Bronchial epithelial cell (primary cell): ENCODE data around the gene ZNF581. TPM values are rescaled to one million over a fixed set of nuclear protein-coding genes. Genes with fewer than 3 reads are reported as not detected.

Experiments used
- DNase-seq: peaks from one replicate; pipeline ENCODE4 v3.0.0-alpha.2; 2010; ENCODE audit warnings: low read depth
- FAIRE-seq: peaks from 2 replicates; lab custom pipeline; 2011; peaks lifted over from hg19 to GRCh38; lab: Jason Lieb, UNC
- H3K27me3 ChIP-seq: 2 replicates; pipeline ENCODE4 v1.5.1; 2011; ENCODE audit warnings: low read length; ENCODE audit not compliant: control insufficient read depth, insufficient read depth
- H3K36me3 ChIP-seq: 2 replicates; pipeline ENCODE4 v1.5.1; 2011; ENCODE audit warnings: low read length; ENCODE audit not compliant: control insufficient read depth, insufficient read depth
- H3K4me3 ChIP-seq: 2 replicates; pipeline ENCODE4 v1.5.1; 2011; ENCODE audit warnings: mild to moderate bottlenecking, low read depth, low read length, control low read depth
- CTCF ChIP-seq: IDR thresholded peaks from 2 replicates; pipeline ENCODE4 v1.5.1; 2011; ENCODE audit warnings: mild to moderate bottlenecking, moderate library complexity, low read length, control low read depth, inconsistent platforms; ENCODE audit not compliant: insufficient read depth, severe bottlenecking
- total RNA-seq: library from RNA; depleted of rRNA; stranded (reverse); fragments of >200 nt; gene quantifications from 2 replicates; pipeline ENCODE4 v1.2.1, GENCODE V29; 2014

ZNF581 gene
- total RNA-seq, 1 donor from 2014 or later, result 19.2 TPM

DNA sequence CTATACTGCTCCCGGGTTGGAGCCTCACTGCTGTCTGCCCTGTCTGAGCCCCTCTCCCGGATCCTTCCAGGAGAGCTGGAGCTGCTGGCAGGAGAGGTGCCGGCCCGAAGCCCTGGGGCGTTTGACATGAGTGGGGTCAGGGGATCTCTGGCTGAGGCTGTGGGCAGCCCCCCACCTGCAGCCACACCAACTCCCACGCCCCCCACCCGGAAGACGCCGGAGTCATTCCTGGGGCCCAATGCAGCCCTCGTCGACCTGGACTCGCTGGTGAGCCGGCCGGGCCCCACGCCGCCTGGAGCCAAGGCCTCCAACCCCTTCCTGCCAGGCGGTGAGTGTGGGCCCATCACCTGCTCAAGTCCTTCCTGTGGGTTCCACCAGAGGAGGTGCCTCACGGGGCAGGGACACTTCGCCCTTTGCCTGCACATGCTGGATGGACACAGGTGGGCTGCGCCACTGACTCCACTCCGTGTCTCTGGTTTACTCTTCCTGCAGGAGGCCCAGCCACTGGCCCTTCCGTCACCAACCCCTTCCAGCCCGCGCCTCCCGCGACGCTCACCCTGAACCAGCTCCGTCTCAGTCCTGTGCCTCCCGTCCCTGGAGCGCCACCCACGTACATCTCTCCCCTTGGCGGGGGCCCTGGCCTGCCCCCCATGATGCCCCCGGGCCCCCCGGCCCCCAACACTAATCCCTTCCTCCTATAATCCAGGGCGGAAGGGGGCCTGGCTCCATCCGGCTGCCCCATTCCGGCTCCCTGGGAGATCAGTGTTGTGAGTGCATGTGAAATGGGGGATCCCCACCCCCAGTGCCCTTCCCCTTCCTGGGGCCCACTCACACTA lies 51.4 kb downstream of the ZNF581 start:
- TF ChIP-seq CTCF, result no peak
- Histone ChIP-seq H3K4me3 (no peak overlapping the region), H3K27me3 (no peaks in the 10 kb centered on the region), H3K36me3 (peaks cover 29% of the 10 kb centered on the region)
- DNase-seq (no peak), FAIRE-seq (no peak)

Other genes with a start within 250 kb of the ZNF581 start
- 38.2 and 50.4 TPM in 2 replicates for gene UBE2S, start 235.9 kb upstream of the ZNF581 start, total RNA-seq
- not detected in 2 replicates for gene SHISA7, start 200.3 kb upstream of the ZNF581 start, total RNA-seq
- 33.2 and 33.3 TPM in 2 replicates for gene ISOC2, start 182.0 kb upstream of the ZNF581 start, total RNA-seq
- gene C19orf85, start 178.9 kb upstream of the ZNF581 start, total RNA-seq, result not detected in 2 replicates
- 0.79 and 1.0 TPM in 2 replicates for gene ZNF628, start 167.0 kb upstream of the ZNF581 start, total RNA-seq
- 2.4 and 3.5 TPM in 2 replicates for gene NAT14, start 158.5 kb upstream of the ZNF581 start, total RNA-seq
- gene SSC5D, start 155.2 kb upstream of the ZNF581 start, total RNA-seq, result under 0.01 and 0.26 TPM in 2 replicates
- gene SBK2, start 106.5 kb upstream of the ZNF581 start, total RNA-seq, result not detected in 2 replicates
- not detected in 2 replicates for gene SBK3, start 98.1 kb upstream of the ZNF581 start, total RNA-seq
- gene ZNF579, start 62.8 kb upstream of the ZNF581 start, total RNA-seq, result 1.8 and 2.2 TPM in 2 replicates
- gene FIZ1, start 44.1 kb upstream of the ZNF581 start, total RNA-seq, result 2.1 and 3.5 TPM in 2 replicates
- 18.4 and 19.6 TPM in 2 replicates for gene ZNF524, start 43.4 kb upstream of the ZNF581 start, total RNA-seq
- gene ZNF865, start 38.0 kb upstream of the ZNF581 start, total RNA-seq, result 0.53 and 0.64 TPM in 2 replicates
- gene ZNF784, start 19.1 kb upstream of the ZNF581 start, total RNA-seq, result 5.0 and 5.1 TPM in 2 replicates
- 2.4 and 2.7 TPM in 2 replicates for gene ZNF580, start 2.6 kb upstream of the ZNF581 start, total RNA-seq
- gene CCDC106, start 4.6 kb downstream of the ZNF581 start, total RNA-seq, result 2.6 and 2.9 TPM in 2 replicates
- 121 and 140 TPM in 2 replicates for gene U2AF2, start 11.4 kb downstream of the ZNF581 start, total RNA-seq
- 28.2 and 80.5 TPM in 2 replicates for gene EPN1, start 31.6 kb downstream of the ZNF581 start, total RNA-seq
- not detected in 2 replicates for gene NLRP9, start 94.8 kb downstream of the ZNF581 start, total RNA-seq
- gene RFPL4A, start 115.4 kb downstream of the ZNF581 start, total RNA-seq, result not detected in 2 replicates
- gene RFPL4AL1, start 125.5 kb downstream of the ZNF581 start, total RNA-seq, result not detected in 2 replicates
- not detected in 2 replicates for gene NLRP11, start 188.3 kb downstream of the ZNF581 start, total RNA-seq
- not detected in 2 replicates for gene NLRP4, start 192.9 kb downstream of the ZNF581 start, total RNA-seq